HG02938 (cell line): ENCODE data around the gene MAP3K5.
A peak's percentile ranks its signal among the peaks of the same experiment; 100 is the strongest.
"Not testable (repeated sequence)": the region's sequence is repeated elsewhere in the genome, so short reads cannot be mapped to it uniquely, and the experiment has no call there.

Source experiments
- ATAC-seq: cut with Tn5 transposase; IDR thresholded peaks from one replicate; pipeline ENCODE4 v1.9.1; 2021; ENCODE audit warnings: mild to moderate bottlenecking, moderate library complexity; ENCODE audit not compliant: unreplicated experiment

MAP3K5 gene

GRCh38 chr6:136791296-136792094 lies 782 bp downstream of the MAP3K5 start:
- ATAC-seq, result peak; percentile 27

DNA sequence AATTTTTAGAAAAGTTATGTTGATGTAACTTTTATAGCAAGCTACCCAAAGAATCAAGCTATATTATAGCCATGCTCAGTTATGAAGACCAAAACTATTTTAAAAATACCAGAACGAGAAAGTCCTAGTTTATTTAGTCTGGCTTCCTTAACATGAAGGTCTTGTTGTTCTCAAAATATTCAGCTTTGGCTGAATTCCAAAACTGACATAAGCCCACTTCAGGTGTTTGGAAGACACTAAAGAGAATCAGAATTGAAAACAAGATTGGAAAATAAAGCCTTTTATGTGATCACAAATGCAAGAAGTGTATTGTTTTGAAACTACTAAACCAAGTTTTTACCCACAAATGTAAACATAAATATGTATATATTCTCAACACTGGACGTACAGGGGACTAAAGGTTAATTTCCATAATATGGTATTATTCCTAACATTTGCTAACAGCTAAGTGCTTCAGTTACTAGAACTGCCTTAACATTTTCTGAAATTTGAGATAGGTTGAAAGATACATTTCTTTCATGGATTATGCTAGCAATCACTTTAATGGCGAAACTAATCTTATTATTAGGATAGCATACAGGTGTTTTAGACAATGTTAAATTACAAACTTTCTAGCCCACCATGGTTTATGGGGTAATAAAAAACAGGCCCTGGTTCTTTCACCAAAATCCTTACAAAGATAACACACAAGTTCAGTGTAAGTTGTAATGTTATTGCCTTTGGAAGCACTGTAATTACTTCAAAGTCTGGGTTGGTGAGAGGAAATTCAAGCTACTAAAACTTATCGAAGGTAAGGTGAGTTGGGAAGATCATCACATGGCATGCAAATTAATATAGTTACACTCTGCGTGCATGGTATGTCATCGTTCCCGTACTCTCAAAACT lies 1.6 kb downstream of the MAP3K5 start:
- ATAC-seq, result no peak

DNA sequence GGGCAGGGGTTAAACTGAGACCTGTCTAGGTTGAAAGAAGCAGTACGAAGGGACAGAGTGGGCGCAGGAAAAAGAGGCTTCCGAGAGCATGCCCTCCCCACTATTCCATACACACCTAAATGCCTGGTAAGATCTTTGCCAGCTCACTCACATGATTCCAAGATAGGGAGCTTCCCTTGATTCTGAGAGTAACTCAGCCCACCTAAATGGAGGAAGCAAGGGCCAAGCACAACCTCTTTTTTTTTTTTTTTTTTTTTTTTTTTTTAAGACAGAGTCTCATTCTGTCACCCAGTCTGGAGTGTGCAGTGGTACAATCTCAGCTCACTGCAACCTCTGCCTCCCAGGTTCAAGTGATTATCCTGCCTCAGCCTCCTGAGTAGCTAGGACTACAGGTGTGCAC lies 2.8 kb downstream of the MAP3K5 start:
- ATAC-seq, result not testable (repeated sequence)

DNA sequence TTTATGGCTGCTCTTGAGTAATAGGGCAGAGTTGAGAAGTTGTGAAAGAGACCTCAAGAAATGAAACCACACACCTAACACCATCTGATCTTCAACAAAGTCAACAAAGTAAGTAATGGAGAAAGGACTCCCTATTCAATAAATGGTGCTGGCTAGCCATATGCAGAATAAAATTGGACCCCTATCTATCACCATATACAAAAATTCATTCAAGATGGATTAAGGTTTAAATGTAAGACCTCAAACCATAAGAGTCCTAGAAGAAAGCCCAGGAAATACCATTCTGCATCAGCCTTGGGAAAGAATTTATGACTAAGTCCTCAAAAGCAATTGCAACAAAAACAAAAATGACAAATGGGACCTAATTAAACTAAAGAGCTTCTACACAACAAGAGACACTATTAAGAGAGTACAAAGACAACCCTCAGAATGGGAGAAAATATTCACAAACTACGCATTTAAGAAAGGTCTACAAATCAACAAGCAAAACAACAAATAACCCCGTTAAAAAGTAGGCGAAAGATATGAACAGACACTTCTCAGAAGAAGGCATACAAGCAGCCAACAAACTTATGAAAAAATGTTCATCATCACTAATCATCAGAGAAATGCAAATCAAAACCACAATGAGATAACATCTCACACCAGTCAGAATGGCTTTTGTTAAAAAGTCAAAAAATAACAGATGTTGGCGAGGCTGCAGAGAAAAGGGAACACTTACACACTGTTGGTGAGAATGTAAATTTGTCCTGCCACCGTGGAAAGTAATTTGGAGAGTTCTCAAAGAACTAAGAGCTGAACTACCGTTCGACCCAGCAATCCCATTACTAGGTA lies 4.0 kb downstream of the MAP3K5 start:
- ATAC-seq, result no peak

GRCh38 chr6:136787726-136788068 lies 4.6 kb downstream of the MAP3K5 start:
- no peak for ATAC-seq

DNA sequence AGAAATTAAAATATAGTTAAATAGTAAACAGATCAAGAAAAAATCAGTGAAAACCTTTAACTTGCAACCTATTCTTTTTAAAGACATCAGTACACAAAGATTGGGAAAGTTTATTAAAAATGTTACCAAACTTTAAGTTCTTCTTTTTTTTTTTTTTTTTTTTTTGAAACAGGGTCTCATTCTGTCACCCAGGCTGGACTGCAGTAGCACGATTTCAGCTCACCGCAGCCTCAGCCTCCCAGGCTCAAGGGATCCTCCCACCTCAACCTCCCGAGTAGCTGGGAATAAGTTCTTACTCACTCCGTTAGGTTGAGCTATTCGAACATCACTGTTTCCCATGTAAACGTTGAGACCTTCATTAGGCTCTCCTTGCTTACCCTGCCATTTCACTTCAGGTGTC lies 5.6 kb downstream of the MAP3K5 start:
- ATAC-seq, result no peak

DNA sequence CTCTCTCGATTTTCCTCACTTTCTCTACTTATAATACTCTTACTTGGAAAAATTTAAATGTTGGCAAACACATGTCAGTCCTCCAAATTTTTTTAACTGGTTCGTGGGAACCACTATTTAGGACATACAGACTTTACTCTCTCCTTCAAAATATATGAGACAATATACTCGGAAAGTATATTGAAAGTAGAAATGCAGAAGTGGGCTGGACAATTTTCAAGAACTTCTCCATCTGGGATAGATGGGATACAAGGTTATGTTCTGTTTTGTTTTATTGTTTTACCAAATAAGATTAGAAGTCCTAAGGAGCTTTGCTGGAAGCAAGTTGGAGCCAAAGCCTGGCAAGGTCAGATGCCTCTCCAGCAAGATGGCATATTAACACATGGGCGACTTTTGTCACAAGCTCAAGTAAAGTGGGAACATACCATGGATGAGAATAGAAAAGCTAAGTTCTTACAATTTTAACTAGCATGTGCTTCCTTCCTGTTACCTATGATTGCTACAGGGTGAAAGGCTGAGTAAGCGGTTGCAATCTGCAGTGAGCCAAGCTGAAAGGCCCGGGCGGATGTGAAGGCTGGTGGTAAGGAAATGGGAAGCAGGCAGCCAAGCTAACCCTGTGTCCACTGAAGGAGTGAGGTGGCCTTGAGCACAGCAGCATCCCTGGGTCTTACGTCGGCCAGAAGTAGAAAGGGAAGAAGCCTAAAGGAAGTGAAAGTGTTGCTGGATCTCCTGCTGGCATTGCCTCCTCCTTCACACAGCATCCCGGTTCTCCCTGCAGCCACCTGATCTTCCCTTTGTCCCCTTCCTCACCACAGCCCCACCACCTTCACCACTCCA lies 7.1 kb downstream of the MAP3K5 start:
- no peak for ATAC-seq

DNA sequence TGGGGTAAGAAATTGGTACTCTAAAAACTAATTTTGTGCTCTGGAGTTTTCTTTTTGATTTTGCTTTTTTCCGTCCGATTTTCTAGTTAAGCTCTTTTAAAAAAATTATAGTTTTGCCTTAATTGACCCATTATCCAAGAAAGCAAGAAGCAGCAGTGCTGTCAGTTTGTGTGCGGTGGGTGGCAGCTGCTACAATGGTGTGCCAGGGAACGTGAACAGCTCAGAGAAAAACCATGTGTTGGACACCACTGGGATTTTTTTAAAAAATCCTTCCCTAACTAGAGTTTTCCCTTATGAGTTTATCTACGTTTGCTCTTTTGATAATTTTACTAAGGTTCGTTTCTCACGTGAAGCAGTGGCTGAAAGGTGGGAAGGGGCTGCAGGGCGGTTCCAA lies 8.0 kb downstream of the MAP3K5 start:
- ATAC-seq, result no peak

DNA sequence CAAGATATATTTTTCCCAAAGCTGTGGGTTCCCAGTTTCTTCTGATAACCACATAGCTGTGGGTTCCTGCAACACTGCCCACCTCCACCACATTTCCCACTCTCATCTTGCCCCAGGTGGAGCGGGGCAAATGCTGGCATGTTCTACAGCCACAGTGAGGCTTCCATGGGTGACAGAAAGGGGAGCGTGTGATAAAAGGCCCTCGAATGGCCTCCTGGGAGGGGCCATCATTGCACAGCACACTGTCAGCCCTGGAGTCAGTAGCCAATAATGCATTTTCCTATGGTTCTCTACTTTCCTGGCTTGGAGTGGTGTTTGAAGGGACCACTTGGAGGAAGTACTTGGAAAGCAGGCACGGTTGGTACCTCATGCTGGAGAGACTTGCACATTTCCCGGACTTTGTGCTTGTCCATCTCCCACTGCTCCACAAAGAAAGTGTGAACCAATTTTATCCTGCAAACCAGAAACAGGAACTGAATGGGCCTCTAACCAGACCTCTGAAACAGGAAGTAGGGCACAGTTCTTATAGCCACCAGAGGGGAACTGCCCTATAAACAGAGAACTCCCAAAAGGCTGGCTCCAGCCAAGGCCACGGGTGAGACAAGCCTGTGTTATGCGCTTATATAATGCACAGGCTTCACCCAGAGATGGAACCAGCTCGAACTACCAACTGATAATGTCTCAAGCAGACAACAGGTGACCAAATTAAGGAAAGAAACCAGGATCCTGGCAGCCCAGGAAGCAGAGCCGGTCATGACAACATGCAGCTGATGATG lies 8.6 kb downstream of the MAP3K5 start:
- peak; percentile 77 for ATAC-seq

DNA sequence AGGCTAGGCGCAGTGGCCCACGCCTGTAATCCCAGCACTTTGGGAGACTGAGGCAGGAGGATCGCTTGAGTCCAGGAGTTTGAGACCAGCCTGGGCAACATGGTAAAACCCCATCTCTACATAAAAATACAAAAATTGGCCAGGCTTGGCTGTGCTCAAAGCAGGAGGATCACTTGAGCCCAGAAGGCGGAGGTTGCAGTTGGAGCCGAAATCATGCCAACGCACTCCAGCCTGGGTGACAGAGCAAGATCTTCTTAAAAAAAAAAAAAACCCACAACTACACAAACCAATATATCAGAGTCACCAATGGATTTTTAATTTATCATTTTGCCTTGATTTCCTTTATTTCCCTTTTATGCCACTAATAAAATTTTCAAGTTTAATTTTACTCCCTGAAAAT lies 9.3 kb downstream of the MAP3K5 start:
- no peak for ATAC-seq

- no peak for ATAC-seq
Observed at GRCh38 chr6:136782021-136782770, 10.1 kb downstream of the MAP3K5 start.

- ATAC-seq, result no peak
Observed at GRCh38 chr6:136780972-136781371, 11.3 kb downstream of the MAP3K5 start.

DNA sequence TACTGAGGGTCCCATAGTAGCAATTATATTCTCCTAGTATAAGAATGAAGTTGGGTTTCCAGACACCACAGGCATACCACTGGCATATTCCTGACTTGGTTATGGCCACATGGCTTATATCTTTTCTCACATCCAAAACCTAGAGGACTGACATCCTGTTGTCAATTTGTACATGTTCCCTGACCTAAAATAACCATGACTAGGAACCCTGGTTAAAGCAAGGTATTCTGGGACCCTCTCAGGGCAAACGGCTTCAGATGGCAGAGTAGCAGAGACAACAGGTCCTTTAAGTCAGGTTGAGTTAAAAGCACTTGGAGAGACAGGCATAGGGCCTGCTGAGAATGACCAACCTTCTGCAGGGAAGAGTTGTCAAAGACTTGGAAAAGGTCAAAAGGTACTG lies 12.6 kb downstream of the MAP3K5 start:
- no peak for ATAC-seq

DNA sequence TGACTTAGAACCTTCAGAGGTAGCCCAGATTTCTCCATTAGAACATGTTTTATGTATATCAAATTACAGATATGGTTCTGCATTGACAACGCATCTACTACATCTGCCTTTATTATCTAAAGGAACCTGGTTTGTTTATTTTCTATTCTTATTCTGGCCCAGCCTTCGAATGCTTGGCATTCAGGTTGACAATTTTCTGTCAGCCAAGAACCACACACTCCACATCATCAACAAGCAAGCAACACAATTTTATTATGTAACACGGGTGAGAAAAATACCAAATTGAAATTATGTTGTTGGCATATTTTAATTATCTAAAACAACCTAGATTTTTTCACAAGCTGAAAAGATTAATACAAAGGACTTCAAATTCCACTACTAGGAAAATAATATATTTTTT lies 14.6 kb downstream of the MAP3K5 start:
- no peak for ATAC-seq

DNA sequence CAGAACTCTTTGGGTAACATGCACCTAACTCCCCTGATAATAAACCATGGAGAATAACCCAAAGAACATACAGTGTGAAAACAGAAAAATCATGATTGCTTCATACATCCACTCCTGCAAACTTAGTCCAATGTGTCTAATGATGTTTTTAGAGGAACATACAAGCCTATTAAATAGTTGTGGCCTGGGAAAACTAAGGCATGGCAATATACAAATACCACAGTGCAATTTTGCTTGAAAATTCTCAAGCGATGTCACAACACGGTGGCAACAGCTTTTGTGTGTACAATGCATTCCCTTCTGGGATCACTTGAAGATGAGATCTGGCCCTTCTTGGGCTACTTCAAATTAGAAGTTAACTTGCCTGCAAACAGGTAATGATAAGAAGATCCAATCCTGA lies 16.7 kb downstream of the MAP3K5 start:
- no peak for ATAC-seq

DNA sequence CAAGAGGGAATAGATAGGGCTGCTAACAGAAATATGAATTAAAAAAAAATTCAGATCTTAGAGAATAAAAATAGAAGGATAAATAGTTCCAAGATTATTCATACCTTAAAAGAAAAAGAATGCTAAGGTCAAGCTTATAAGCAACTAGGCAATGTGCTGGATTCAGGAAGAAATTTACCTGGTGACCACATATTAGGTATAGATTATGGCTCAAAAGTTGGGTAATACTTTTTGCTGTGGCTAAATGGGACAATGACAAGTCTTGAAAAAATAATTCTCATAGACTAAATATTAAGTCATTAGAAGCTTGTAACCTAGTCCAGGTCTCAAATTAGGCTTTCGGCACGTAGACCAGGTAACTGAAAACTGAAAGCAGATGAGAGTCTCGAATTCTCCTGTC lies 17.2 kb downstream of the MAP3K5 start:
- no peak for ATAC-seq

DNA sequence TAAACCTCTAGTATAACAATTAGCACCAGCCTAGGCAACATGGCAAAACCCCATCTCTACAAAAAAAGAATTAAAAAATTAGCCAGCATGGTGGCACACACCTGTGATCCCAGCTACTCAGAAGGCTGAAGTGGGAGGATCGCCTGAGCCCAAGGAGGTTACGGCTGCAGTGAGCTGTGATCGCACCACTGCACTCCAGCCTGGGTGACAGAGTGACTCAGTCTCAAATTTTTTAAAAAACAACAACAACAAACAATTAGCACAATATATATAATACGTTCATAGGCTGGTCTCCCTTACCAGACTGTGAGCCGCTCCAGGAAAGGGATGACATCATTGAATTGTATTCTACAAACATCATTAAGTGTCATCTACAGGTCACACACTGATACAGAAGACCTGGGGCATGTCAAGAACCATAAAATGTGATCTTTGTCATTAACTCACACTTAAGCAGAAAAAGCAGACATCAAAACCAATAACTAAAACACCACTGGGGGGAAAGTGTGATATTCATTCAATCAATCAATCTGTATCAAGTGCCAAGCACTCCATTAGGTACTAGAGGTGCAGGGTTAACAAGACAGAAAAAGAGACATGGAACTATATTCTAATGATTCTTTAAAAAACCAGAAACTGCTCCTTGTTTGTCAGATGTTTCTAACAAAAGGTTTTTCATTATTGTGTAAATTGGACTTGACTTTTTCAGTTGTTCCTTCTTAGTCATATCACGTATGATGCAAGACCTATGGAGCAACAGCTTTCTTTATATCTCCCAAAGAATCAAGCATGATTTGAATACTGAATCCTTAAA lies 17.8 kb downstream of the MAP3K5 start:
- no peak for ATAC-seq

GRCh38 chr6:136773473-136773796 lies 18.8 kb downstream of the MAP3K5 start:
- ATAC-seq, result no peak
